DMS 273 (cell line): ENCODE results near the gene LFNG.
A peak's percentile ranks its signal among the peaks of the same experiment; 100 is the strongest.

Source experiments
- DNase-seq: peaks from one replicate; lab custom pipeline; 2025; ENCODE audit not compliant: unreplicated experiment; lab: John Stamatoyannopoulos, UW

Gene LFNG

GRCh38 chr7:2502647-2502966, 17.0 kb upstream of the LFNG start:
- DNase-seq: no peak

- DNase-seq: no peak
Measured at GRCh38 chr7:2503056-2503941, 16.3 kb upstream of the LFNG start.

GRCh38 chr7:2504128-2504888, 15.3 kb upstream of the LFNG start:
- no peak for DNase-seq

GRCh38 chr7:2504889-2505375, 14.6 kb upstream of the LFNG start:
- DNase-seq: no peak

- no peak for DNase-seq
Measured at GRCh38 chr7:2505401-2505800, 14.2 kb upstream of the LFNG start.

- no peak for DNase-seq
Measured at GRCh38 chr7:2507208-2507916, 12.2 kb upstream of the LFNG start.

- no peak for DNase-seq
Measured at GRCh38 chr7:2507917-2508306, 11.7 kb upstream of the LFNG start.

- DNase-seq: peak; percentile 55
Measured at GRCh38 chr7:2508327-2509215, 11.0 kb upstream of the LFNG start.

GRCh38 chr7:2509298-2509906, 10.2 kb upstream of the LFNG start:
- no peak for DNase-seq

GRCh38 chr7:2510130-2510776, 9.3 kb upstream of the LFNG start:
- no peak for DNase-seq

- DNase-seq: peak; percentile 50
Measured at GRCh38 chr7:2510909-2511768, 8.4 kb upstream of the LFNG start.

- DNase-seq: no peak
Measured at GRCh38 chr7:2511769-2512168, 7.8 kb upstream of the LFNG start.

GRCh38 chr7:2512179-2512661, 7.4 kb upstream of the LFNG start:
- peak; percentile 71 for DNase-seq

- DNase-seq: no peak
Measured at GRCh38 chr7:2512713-2513112, 6.9 kb upstream of the LFNG start.

- no peak for DNase-seq
Measured at GRCh38 chr7:2513702-2514101, 5.9 kb upstream of the LFNG start.

GRCh38 chr7:2514473-2515423, 4.8 kb upstream of the LFNG start:
- no peak for DNase-seq

- DNase-seq: peak; percentile 51
Measured at GRCh38 chr7:2515424-2516193, 4.0 kb upstream of the LFNG start.
